IMR-90 (cell line): ENCODE measurements around the gene SBF2.

Source experiments
- MAZ ChIP-seq: IDR thresholded peaks from 2 replicates; pipeline ENCODE4 v1.6.1; 2012; ENCODE audit warnings: low read depth, mild to moderate bottlenecking, low read length, improper control_type of control experiment, moderate library complexity, borderline replicate concordance
- MXI1 ChIP-seq: IDR thresholded peaks from 2 replicates; pipeline ENCODE4 v1.6.1; 2012; ENCODE audit warnings: low read depth, mild to moderate bottlenecking, low read length, moderate library complexity, borderline replicate concordance
- POLR2A ChIP-seq: IDR thresholded peaks from 2 replicates; pipeline ENCODE4 v1.6.1; 2012; ENCODE audit warnings: mild to moderate bottlenecking, low read depth, low read length
- TF ChIP-seq, protein P1 (sequence below): fragments of 150-350 bp; IDR thresholded peaks from 2 replicates; pipeline ENCODE4 v1.6.1; 2017; ENCODE audit warnings: mild to moderate bottlenecking, antibody characterized with exemption, low read length, low read depth
- TF ChIP-seq, protein P2 (sequence below): conservative IDR thresholded peaks from 2 replicates; pipeline ENCODE4 v1.5.1; 2012; ENCODE audit warnings: mild to moderate bottlenecking, low read depth, low read length, improper control_type of control experiment

DNA sequence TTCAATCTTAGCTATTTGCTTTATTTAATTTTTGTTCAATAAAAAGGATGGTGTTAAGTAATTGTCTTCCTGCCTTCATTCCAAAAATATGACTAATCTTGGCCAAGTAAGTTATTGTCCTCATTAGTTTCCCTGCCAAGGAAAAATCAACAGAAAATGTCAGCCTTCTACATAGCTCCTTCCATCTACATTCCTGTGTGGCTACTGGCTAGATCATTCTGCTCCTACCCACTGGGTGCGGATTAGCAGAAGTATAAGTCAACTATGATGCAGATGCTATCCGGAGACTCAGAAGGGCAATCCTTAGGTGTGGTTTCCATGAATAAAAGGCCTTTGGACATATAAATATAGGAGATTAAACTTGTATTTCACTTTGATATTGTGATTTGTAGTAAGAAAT is 154.4 kb downstream of the SBF2 start:
- TF ChIP-seq, protein P1, sequence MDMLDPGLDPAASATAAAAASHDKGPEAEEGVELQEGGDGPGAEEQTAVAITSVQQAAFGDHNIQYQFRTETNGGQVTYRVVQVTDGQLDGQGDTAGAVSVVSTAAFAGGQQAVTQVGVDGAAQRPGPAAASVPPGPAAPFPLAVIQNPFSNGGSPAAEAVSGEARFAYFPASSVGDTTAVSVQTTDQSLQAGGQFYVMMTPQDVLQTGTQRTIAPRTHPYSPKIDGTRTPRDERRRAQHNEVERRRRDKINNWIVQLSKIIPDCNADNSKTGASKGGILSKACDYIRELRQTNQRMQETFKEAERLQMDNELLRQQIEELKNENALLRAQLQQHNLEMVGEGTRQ: no peak
- TF ChIP-seq MAZ (no peak), POLR2A (no peak), MXI1 (no peak)
- TF ChIP-seq, protein P2, sequence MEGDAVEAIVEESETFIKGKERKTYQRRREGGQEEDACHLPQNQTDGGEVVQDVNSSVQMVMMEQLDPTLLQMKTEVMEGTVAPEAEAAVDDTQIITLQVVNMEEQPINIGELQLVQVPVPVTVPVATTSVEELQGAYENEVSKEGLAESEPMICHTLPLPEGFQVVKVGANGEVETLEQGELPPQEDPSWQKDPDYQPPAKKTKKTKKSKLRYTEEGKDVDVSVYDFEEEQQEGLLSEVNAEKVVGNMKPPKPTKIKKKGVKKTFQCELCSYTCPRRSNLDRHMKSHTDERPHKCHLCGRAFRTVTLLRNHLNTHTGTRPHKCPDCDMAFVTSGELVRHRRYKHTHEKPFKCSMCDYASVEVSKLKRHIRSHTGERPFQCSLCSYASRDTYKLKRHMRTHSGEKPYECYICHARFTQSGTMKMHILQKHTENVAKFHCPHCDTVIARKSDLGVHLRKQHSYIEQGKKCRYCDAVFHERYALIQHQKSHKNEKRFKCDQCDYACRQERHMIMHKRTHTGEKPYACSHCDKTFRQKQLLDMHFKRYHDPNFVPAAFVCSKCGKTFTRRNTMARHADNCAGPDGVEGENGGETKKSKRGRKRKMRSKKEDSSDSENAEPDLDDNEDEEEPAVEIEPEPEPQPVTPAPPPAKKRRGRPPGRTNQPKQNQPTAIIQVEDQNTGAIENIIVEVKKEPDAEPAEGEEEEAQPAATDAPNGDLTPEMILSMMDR: no peak
